ENCODE results near the gene PTK6.
A peak's percentile ranks its signal among the peaks of the same experiment; 100 is the strongest.

Gene PTK6

GRCh38 chr20:63502671-63503172, 34.5 kb downstream of the PTK6 start:
- no peak for DNase-seq

GRCh38 chr20:63501818-63502670, 35.1 kb downstream of the PTK6 start:
- peak; percentile 41 for DNase-seq

GRCh38 chr20:63500902-63501817, 36.0 kb downstream of the PTK6 start:
- no peak for DNase-seq

GRCh38 chr20:63500151-63500901, 36.9 kb downstream of the PTK6 start:
- no peak for DNase-seq

- no peak for DNase-seq
Measured at GRCh38 chr20:63499338-63499969, 37.7 kb downstream of the PTK6 start.

- no peak for DNase-seq
Measured at GRCh38 chr20:63498960-63499337, 38.2 kb downstream of the PTK6 start, which contains the start of gene EEF1A2. Gene EEF1A2 (minus strand): TSS chr20:63499083. CDS start chr20:63497763, 1,320 bp downstream.

- DNase-seq = no peak
Measured at GRCh38 chr20:63497946-63498935, 38.9 kb downstream of the PTK6 start.

GRCh38 chr20:63497138-63497945, 39.8 kb downstream of the PTK6 start:
- no peak for DNase-seq

GRCh38 chr20:63496596-63497120, 40.5 kb downstream of the PTK6 start:
- no peak for DNase-seq

- DNase-seq = no peak
Measured at GRCh38 chr20:63495741-63496595, 41.2 kb downstream of the PTK6 start.

- no peak for DNase-seq
Measured at GRCh38 chr20:63495167-63495720, 41.9 kb downstream of the PTK6 start.

- no peak for DNase-seq
Measured at GRCh38 chr20:63494420-63495166, 42.6 kb downstream of the PTK6 start.

GRCh38 chr20:63494084-63494419, 43.1 kb downstream of the PTK6 start:
- DNase-seq = no peak

- DNase-seq = no peak
Measured at GRCh38 chr20:63493563-63494020, 43.6 kb downstream of the PTK6 start.

- no peak for DNase-seq
Measured at GRCh38 chr20:63492982-63493381, 44.2 kb downstream of the PTK6 start.

GRCh38 chr20:63492518-63492917, 44.7 kb downstream of the PTK6 start:
- no peak for DNase-seq

- no peak for DNase-seq
Measured at GRCh38 chr20:63491635-63492230, 45.4 kb downstream of the PTK6 start.
